ENCODE data around the gene FAP. TPM values are rescaled to one million over a fixed set of nuclear protein-coding genes. Genes with fewer than 3 reads are reported as not detected.
A peak's percentile ranks its signal among the peaks of the same experiment; 100 is the strongest.

The FAP gene
- total RNA-seq, 1 experiment from 2014 or later, result not detected

- no peak for TF ChIP-seq EZH2 (IDR thresholded peaks at IDR 0.05; ENCODE audit: low read length, unreplicated experiment)
- TF ChIP-seq CTCF (conservative IDR thresholded peaks at IDR 0.05; ENCODE audit: low read depth, low read length), result no peak
- TF ChIP-seq EZH2phosphoT487 (IDR thresholded peaks at IDR 0.05; ENCODE audit: borderline replicate concordance, low read length), result no peak
- Histone ChIP-seq H3K27me3 (ENCODE audit: low read length) (no peaks in the 10 kb centered on the region), H3K9me3 (ENCODE audit: low read length) (no peaks in the 10 kb centered on the region), H3K9ac (ENCODE audit: low read length) (no peak overlapping the region), H3K79me2 (ENCODE audit: low read length) (no peaks in the 10 kb centered on the region), H3K9me2 (replicated peaks; ENCODE audit: low read length) (no peaks in the 10 kb centered on the region; the same call in 1 of the 2 replicates), H3K36me3 (ENCODE audit: low read depth, low read length) (no peaks in the 10 kb centered on the region), H3K4me3 (ENCODE audit: low read length) (no peak overlapping the region), H2AFZ (ENCODE audit: low read length) (no peak overlapping the region), H3K4me2 (ENCODE audit: low read length) (no peak overlapping the region), H3F3A (ENCODE audit: low read length, unreplicated experiment) (no peaks in the 10 kb centered on the region), H3K4me1 (ENCODE audit: insufficient read depth, low read length) (no peaks in the 10 kb centered on the region), H3K27ac (ENCODE audit: low read length) (no peak overlapping the region), H4K20me1 (ENCODE audit: low read length) (no peaks in the 10 kb centered on the region)
- intact Hi-C loops (cut with micrococcal nuclease), result no loop called here
- ChIA-PET CTCF (no interaction called here), POLR2A (ENCODE audit: unreplicated experiment) (no interaction called here)
- peak; percentile 38; the same call in 1 of the 2 replicates for ATAC-seq
- BruUV-seq (replicated peaks), result no TSS peak
- no peak for DNase-seq
These were observed 70.4 kb downstream of the FAP start for GRCh38 chr2:162172802-162173370.

GRCh38 chr2:162166745-162167144, 76.5 kb downstream of the FAP start:
- no peak overlapping the region for H3K4me3 ChIP-seq (ENCODE audit: low read length)
- no TSS peak for BruUV-seq (replicated peaks)
- no peak overlapping the region for H3K4me2 ChIP-seq (ENCODE audit: low read length)
- H3K4me1 ChIP-seq (ENCODE audit: insufficient read depth, low read length), result peaks cover 21% of the 10 kb centered on the region
- H2AFZ ChIP-seq (ENCODE audit: low read length), result no peak overlapping the region
- no peak overlapping the region for H3K27ac ChIP-seq (ENCODE audit: low read length)
- H3K36me3 ChIP-seq (ENCODE audit: low read depth, low read length), result no peaks in the 10 kb centered on the region
- H3F3A ChIP-seq (ENCODE audit: low read length, unreplicated experiment), result no peaks in the 10 kb centered on the region
- DNase-seq (no peak), ATAC-seq (no peak)
- no peaks in the 10 kb centered on the region for H4K20me1 ChIP-seq (ENCODE audit: low read length)
- ChIA-PET CTCF (no interaction called here), POLR2A (ENCODE audit: unreplicated experiment) (no interaction called here)
- no peaks in the 10 kb centered on the region for H3K9me2 ChIP-seq (replicated peaks; ENCODE audit: low read length)
- TF ChIP-seq CTCF (conservative IDR thresholded peaks at IDR 0.05; ENCODE audit: low read depth, low read length) (no peak), EZH2phosphoT487 (IDR thresholded peaks at IDR 0.05; ENCODE audit: borderline replicate concordance, low read length) (no peak), EZH2 (IDR thresholded peaks at IDR 0.05; ENCODE audit: low read length, unreplicated experiment) (no peak)
- intact Hi-C loops (cut with micrococcal nuclease), result no loop called here
- H3K79me2 ChIP-seq (ENCODE audit: low read length), result no peaks in the 10 kb centered on the region
- H3K27me3 ChIP-seq (ENCODE audit: low read length), result no peaks in the 10 kb centered on the region
- no peaks in the 10 kb centered on the region for H3K9me3 ChIP-seq (ENCODE audit: low read length)
- H3K9ac ChIP-seq (ENCODE audit: low read length), result no peak overlapping the region

- intact Hi-C loops (cut with micrococcal nuclease), result no loop called here
- Histone ChIP-seq H3K36me3 (ENCODE audit: low read depth, low read length) (no peaks in the 10 kb centered on the region), H2AFZ (ENCODE audit: low read length) (no peak overlapping the region), H4K20me1 (ENCODE audit: low read length) (no peaks in the 10 kb centered on the region), H3F3A (ENCODE audit: low read length, unreplicated experiment) (no peaks in the 10 kb centered on the region), H3K9me2 (replicated peaks; ENCODE audit: low read length) (no peaks in the 10 kb centered on the region), H3K9me3 (ENCODE audit: low read length) (no peaks in the 10 kb centered on the region), H3K27ac (ENCODE audit: low read length) (no peak overlapping the region), H3K4me1 (ENCODE audit: insufficient read depth, low read length) (peaks cover 23% of the 10 kb centered on the region), H3K27me3 (ENCODE audit: low read length) (no peaks in the 10 kb centered on the region), H3K79me2 (ENCODE audit: low read length) (no peaks in the 10 kb centered on the region), H3K9ac (ENCODE audit: low read length) (no peak overlapping the region), H3K4me2 (ENCODE audit: low read length) (no peak overlapping the region), H3K4me3 (ENCODE audit: low read length) (no peak overlapping the region)
- CTCF ChIA-PET, result no interaction called here
- DNase-seq (no peak), ATAC-seq (no peak)
- POLR2A ChIA-PET (ENCODE audit: unreplicated experiment), result no interaction called here
- TF ChIP-seq EZH2 (IDR thresholded peaks at IDR 0.05; ENCODE audit: low read length, unreplicated experiment) (no peak), EZH2phosphoT487 (IDR thresholded peaks at IDR 0.05; ENCODE audit: borderline replicate concordance, low read length) (no peak), CTCF (conservative IDR thresholded peaks at IDR 0.05; ENCODE audit: low read depth, low read length) (no peak)
- BruUV-seq (replicated peaks), result no TSS peak
These were observed 77.1 kb downstream of the FAP start for GRCh38 chr2:162166174-162166573.
